ACC112 (cell line): Measurements from ENCODE around the gene CDH4.

Experiments used
- H2AFZ ChIP-seq: fragments of 200-600 bp; sonication (generic); one replicate; pipeline ENCODE4 v1.6.0; 2017; ENCODE audit warnings: antibody characterized with exemption, low read length; ENCODE audit not compliant: unreplicated experiment
- H3K27ac ChIP-seq: fragments of 200-600 bp; sonication (generic); 2 replicates; pipeline ENCODE4 v1.5.1; 2014; ENCODE audit warnings: low read depth, mild to moderate bottlenecking, antibody characterized with exemption, low read length, moderate library complexity
- H3K27me3 ChIP-seq: fragments of 200-600 bp; sonication (generic); 2 replicates; pipeline ENCODE4 v1.6.1; 2014; ENCODE audit warnings: mild to moderate bottlenecking, antibody characterized with exemption, low read length, moderate library complexity, mixed read lengths; ENCODE audit not compliant: insufficient read depth
- H3K36me3 ChIP-seq: fragments of 200-600 bp; sonication (generic); 2 replicates; pipeline ENCODE4 v1.6.1; 2016; ENCODE audit warnings: mild to moderate bottlenecking, antibody characterized with exemption, low read length, moderate library complexity, mixed read lengths; ENCODE audit not compliant: insufficient read depth
- H3K4me1 ChIP-seq: fragments of 200-600 bp; sonication (generic); one replicate; pipeline ENCODE4 v1.6.1; 2016; ENCODE audit warnings: low read length, mixed read lengths; ENCODE audit not compliant: insufficient read depth, unreplicated experiment, control insufficient read depth
- H3K4me3 ChIP-seq: fragments of 200-600 bp; sonication (generic); 2 replicates; pipeline ENCODE4 v1.5.1; 2014; ENCODE audit warnings: mild to moderate bottlenecking, low read depth, low read length
- H3K79me2 ChIP-seq: fragments of 200-600 bp; sonication (generic); one replicate; pipeline ENCODE4 v1.6.0; 2016; ENCODE audit warnings: low read length; ENCODE audit not compliant: control insufficient read depth, unreplicated experiment, insufficient read depth

Gene CDH4

DNA sequence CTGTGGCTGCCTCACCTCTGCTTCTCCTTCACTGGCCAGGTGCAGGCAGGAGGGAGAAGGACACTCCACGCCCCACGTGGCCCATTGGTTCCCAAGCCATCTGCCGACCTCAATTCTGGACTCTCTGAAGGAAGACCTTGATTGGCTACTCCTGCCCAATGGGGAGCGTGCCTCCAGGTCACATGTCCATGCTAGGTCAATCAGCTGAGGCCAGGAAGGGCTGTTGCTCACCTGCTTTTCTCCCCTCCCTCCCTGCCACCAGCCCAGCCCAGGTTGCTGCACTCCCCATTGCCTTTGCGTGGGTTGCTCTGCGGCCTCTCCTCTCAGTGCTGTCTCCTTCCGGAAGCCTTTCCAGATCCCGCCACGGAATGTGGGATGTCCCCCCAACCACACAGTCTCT lies 21.9 kb upstream of the CDH4 start:
- Histone ChIP-seq H3K36me3 (no peaks in the 10 kb centered on the region), H3K27me3 (peaks cover 5% of the 10 kb centered on the region; the same call in 1 of the 2 replicates), H3K79me2 (no peaks in the 10 kb centered on the region), H3K4me3 (no peak overlapping the region), H3K27ac (no peak overlapping the region), H3K4me1 (no peaks in the 10 kb centered on the region), H2AFZ (no peak overlapping the region)

DNA sequence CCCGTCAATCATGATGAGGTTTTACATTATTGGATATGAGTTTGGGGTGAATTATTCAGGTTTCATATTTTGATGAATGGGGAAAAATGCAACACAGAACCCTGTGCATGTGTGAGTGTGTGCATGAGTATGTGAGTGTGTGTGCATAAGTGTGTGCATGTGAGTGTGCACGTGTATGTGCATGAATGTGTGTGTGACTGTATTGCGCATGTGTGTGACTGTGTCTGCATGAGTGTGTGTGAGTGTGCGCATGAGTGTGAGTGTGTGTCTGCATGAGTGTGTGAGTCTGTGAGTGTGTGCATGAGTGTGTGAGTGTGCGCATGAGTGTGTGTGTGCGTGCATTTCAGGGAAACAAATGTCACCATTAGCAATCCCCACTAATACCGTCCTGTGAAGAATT lies 18.5 kb upstream of the CDH4 start:
- no peak overlapping the region for H3K4me3 ChIP-seq
- no peaks in the 10 kb centered on the region for H3K4me1 ChIP-seq
- H3K27ac ChIP-seq, result no peak overlapping the region
- H3K79me2 ChIP-seq, result no peaks in the 10 kb centered on the region
- peaks cover 38% of the 10 kb centered on the region for H3K27me3 ChIP-seq
- H2AFZ ChIP-seq, result no peak overlapping the region
- no peaks in the 10 kb centered on the region for H3K36me3 ChIP-seq

DNA sequence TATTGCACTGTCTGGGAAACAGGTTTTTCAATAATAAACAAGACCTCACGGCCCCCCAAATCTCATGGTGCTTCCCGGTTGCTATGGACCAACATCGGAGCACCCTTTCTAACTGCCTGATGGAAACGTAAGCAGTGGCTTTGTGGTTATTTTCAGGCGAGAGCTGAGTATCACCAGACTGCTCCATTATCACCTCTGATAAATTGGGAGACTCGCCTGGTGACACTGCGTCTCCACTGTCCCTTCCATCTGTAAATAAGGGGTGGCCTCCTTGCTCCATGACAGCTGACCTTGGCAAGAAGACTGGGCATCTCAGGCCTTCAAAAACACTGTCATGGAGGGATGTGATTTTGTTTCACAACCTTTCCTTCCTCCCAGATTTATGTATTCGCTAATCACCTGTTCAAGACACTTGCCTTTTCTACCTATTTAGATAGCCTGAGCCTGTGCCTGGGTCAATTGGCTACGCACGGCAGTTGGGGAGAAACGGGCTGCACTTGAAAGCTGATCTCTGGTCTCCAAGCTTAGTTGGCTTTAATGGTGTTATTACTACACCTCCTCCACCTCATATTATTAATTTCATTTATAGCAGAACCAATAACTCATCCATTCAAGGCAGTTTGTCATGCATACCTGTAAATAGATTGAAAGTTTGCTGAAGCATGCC lies 17.7 kb upstream of the CDH4 start:
- Histone ChIP-seq H3K27ac (no peak overlapping the region), H3K27me3 (peaks cover 46% of the 10 kb centered on the region), H3K79me2 (no peaks in the 10 kb centered on the region), H3K36me3 (no peaks in the 10 kb centered on the region), H3K4me3 (no peak overlapping the region), H2AFZ (no peak overlapping the region), H3K4me1 (no peaks in the 10 kb centered on the region)

DNA sequence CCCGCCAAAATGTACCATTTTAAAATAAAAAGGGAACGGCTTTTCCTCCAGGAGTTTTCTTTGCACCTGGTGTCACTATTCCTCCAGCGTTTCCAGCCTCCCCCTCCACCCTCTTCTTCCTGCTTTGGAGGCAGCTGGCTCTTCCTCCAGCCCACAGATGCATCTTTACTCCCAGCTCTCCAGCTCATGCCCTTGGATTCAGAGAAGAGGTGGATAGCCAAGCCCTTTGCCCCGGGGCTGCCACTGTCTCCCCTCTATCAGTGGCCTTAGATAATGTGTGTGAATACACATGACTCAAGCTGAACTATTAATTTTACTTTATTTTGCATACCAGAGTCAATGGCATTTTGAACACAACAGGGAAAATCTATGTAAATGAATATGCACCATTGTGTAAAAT lies 15.3 kb upstream of the CDH4 start:
- peaks cover 69% of the 10 kb centered on the region for H3K27me3 ChIP-seq
- H3K4me1 ChIP-seq, result no peaks in the 10 kb centered on the region
- H3K4me3 ChIP-seq, result no peak overlapping the region
- H3K27ac ChIP-seq, result no peak overlapping the region
- H3K79me2 ChIP-seq, result no peaks in the 10 kb centered on the region
- H3K36me3 ChIP-seq, result no peaks in the 10 kb centered on the region
- no peak overlapping the region for H2AFZ ChIP-seq

DNA sequence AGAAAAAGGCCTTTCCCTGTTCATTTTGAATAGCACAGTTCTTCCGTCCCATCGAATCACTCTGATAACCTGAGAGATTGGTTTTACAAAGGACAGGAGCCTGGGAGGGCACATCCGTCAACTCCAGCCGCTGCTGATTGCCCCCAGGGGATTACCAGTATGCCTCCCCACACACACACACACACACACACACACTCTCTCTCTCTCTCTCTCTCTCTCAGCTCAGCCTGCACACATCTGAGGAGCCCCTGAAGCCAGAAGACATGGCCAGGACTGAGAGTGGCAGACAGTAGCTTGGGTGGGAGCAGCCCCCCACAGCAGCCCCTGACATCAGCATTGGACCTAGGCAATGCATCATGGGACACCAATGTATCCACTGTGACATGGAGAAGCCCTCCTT lies 13.2 kb upstream of the CDH4 start:
- Histone ChIP-seq H3K27me3 (peaks cover 85% of the 10 kb centered on the region), H3K79me2 (no peaks in the 10 kb centered on the region), H2AFZ (no peak overlapping the region), H3K36me3 (no peaks in the 10 kb centered on the region), H3K4me3 (no peak overlapping the region), H3K4me1 (no peaks in the 10 kb centered on the region), H3K27ac (no peak overlapping the region)

DNA sequence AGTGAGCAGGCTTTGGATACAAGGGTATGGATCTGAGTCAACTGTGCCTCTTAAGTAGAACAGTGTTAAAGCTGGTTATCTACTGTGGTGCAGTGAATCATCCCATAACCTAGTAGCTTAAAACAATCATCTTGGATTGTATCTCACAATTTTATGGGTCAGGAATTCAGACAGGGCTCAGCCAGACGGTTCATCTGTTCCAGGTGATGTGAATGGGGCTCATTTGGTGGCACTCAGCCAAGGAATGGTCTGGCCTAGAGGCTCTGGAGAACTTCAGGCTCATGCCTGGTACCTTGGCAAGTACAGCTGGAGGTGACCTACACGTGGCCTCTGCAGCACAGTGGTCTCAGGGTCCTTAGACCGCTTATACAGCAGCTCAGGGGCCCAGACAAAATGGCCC lies 11.2 kb upstream of the CDH4 start:
- no peaks in the 10 kb centered on the region for H3K4me1 ChIP-seq
- H3K27me3 ChIP-seq, result peaks cover 94% of the 10 kb centered on the region
- no peak overlapping the region for H2AFZ ChIP-seq
- no peaks in the 10 kb centered on the region for H3K79me2 ChIP-seq
- no peaks in the 10 kb centered on the region for H3K36me3 ChIP-seq
- H3K4me3 ChIP-seq, result no peak overlapping the region
- H3K27ac ChIP-seq, result no peak overlapping the region

DNA sequence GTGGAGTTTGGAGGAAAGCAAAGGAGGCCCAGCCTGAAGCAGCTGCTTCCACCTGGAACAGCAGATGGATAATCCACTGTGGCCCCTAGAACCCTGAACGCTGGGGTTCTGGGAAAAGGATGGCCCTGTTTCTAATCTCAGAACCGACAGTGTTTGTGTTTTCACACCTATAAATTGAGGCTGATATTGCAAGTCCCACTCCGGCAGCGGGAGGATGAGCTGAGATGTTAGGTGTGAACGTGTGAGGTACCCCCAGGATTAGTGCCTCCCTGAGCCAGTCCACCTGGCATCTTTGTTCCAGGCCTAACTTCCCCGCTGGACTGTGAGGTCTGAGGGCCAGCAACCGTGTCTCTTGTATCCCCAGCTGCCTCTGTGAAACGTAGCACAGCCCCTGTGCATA lies 7.8 kb upstream of the CDH4 start:
- no peak overlapping the region for H2AFZ ChIP-seq
- no peak overlapping the region for H3K4me3 ChIP-seq
- no peaks in the 10 kb centered on the region for H3K79me2 ChIP-seq
- peaks cover 88% of the 10 kb centered on the region for H3K27me3 ChIP-seq
- no peak overlapping the region for H3K27ac ChIP-seq
- H3K36me3 ChIP-seq, result no peaks in the 10 kb centered on the region
- H3K4me1 ChIP-seq, result no peaks in the 10 kb centered on the region

DNA sequence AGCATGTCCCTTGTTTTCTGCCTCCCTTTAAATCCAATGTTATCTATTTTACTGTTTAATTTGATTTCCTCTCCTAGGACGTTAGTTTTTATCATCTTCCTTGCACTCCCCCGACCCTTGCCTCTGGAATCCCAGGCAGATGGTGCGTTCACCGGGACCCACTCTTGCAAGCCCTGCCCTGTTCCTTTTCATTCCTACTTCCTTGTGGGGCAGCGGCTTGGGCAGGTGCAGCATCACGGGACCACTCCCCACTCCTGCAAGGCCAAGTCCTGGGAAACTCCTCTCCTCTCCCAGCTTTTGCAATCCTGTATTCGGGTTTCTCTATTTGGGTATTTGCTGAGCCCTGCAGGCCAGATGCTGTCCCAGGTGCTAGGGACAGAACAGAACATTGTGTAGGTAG lies 5.8 kb upstream of the CDH4 start:
- Histone ChIP-seq H3K4me1 (no peaks in the 10 kb centered on the region), H3K79me2 (no peaks in the 10 kb centered on the region), H3K36me3 (no peaks in the 10 kb centered on the region), H3K27me3 (peaks cover 79% of the 10 kb centered on the region), H3K27ac (no peak overlapping the region), H3K4me3 (no peak overlapping the region), H2AFZ (no peak overlapping the region)

DNA sequence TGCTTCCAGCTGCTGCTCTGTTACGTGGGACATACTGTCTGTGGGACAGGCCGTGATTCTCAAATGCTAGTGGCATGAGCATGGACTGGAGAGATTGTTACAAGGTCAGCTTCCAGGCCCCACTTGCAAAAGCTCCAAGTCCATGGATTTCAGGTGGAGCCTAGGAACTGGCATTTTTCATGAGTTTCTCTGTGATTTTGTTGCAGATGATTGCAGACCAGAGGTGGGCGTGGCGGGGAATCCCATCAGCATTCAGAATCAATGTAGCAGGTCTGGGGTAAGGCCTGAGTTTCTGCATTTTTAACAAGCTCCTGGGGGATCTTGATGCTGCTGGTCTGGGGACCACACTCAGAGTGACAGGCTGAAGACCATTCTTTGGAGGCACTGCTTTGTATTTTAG lies 2.4 kb upstream of the CDH4 start:
- Histone ChIP-seq H3K4me1 (peaks cover 3% of the 10 kb centered on the region), H3K27ac (no peak overlapping the region), H3K4me3 (no peak overlapping the region), H3K27me3 (peaks cover 50% of the 10 kb centered on the region), H3K36me3 (no peaks in the 10 kb centered on the region), H2AFZ (no peak overlapping the region), H3K79me2 (no peaks in the 10 kb centered on the region)

DNA sequence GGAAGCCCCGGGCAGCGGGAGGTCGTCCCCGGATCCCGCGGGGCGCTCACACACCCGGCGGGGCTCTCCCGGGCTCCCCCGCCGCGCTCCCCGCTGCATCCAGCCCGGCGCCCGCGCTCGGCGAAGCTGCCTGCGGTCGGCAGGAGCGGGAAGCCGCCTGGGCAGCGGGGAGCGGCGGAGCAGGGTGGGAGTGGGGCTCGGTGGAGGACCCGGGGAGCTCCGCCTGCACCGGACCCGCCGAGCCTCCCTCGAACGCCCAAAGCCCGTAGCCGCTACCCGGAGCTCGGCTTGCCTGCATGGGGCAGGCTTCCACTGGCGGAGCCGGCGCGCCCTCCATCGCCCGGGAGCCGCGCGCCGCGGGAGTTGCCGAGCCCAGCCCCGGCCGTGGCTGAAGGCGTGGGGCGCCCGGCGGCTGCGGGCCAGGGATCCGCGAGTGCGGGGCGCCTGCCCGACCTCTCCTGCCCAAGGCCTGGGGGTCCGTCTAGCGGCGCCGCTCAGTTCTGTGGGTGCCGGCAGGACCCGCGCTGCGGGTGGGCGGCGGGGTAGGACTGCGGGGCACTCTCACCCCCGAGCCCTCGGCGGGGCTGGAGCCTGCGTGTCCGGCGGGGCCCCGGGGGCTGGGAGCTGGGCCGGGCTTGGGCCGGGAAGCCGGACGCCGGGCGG lies 671 bp downstream of the CDH4 start:
- H3K4me3 ChIP-seq, result peak overlapping the region; percentile 84
- peaks cover 25% of the 10 kb centered on the region for H3K27me3 ChIP-seq
- H3K27ac ChIP-seq, result no peak overlapping the region
- peaks cover 19% of the 10 kb centered on the region for H3K4me1 ChIP-seq
- peak overlapping the region; percentile 84 for H2AFZ ChIP-seq
- H3K36me3 ChIP-seq, result no peaks in the 10 kb centered on the region; the same call in 1 of the 2 replicates
- peaks cover 6% of the 10 kb centered on the region for H3K79me2 ChIP-seq

DNA sequence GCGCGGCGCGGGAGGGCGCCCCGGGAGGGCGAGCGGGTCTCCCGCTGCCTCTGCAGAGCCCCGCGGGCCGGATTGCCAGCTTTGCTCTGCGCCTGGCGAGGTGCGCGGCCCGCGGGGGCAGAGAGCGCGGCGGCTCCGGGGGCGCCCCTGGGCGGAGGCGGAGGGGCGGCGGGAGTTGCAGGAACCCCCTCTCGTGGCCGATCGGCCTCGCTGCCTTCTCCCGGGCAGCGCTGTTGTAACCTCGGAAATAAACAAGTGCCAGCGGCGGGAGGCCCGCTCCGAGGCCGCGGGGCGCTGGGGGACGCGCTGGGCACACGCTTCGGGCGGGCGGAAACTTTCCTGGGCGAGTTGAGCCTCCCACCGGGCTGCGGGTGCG lies 1.2 kb downstream of the CDH4 start:
- Histone ChIP-seq H2AFZ (peak overlapping the region; percentile 84), H3K27me3 (peaks cover 20% of the 10 kb centered on the region)

More for the DNA sequence above, 1.2 kb downstream of the CDH4 start:
- Histone ChIP-seq H3K4me1 (peaks cover 19% of the 10 kb centered on the region), H3K79me2 (peaks cover 6% of the 10 kb centered on the region), H3K27ac (no peak overlapping the region), H3K36me3 (no peaks in the 10 kb centered on the region; the same call in 1 of the 2 replicates), H3K4me3 (peak overlapping the region; percentile 84)
